Prostate gland (tissue), 2 donors: ENCODE results near the gene SH3GLB2.

Experiments
- POLR2A ChIP-seq: fragments of 450-650 bp; IDR thresholded peaks from one replicate; pipeline ENCODE4 v1.6.1; 2016; ENCODE audit warnings: antibody characterized with exemption, mild to moderate bottlenecking
- TF ChIP-seq, protein P1 (sequence below), 4 experiments: fragments of 200-600 bp in 2 of 4; fragments of 450-650 bp in 2 of 4; sonication (generic) in 2 of 4; IDR thresholded peaks; 1 replicate in 3 of 4; 2 replicates in 1 of 4; pipeline ENCODE4 v1.5.1; 2016 to 2019; ENCODE audit warnings: antibody characterized with exemption in 4 of 4, mild to moderate bottlenecking in 2 of 4, moderate library complexity in 2 of 4

DNA sequence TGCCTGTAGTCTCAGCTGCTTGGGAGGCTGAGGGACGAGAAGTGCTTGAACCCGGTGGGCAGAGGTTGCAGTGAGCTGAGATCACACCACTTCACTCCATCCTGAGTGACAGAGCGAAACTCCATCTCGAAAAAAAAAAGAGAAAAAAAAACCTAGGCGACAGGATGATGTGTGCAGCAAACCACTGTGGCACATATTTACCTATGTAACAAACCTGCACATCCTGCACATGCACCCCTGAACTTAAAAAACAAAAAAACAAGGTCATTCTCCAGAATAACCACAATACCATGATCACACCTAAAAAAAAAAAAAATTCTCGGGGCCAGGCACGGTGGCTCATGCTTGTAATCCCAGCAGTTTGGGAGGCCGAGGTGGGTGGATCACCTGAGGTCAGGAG, 45.3 kb upstream of the SH3GLB2 start:
- TF ChIP-seq, protein P1, sequence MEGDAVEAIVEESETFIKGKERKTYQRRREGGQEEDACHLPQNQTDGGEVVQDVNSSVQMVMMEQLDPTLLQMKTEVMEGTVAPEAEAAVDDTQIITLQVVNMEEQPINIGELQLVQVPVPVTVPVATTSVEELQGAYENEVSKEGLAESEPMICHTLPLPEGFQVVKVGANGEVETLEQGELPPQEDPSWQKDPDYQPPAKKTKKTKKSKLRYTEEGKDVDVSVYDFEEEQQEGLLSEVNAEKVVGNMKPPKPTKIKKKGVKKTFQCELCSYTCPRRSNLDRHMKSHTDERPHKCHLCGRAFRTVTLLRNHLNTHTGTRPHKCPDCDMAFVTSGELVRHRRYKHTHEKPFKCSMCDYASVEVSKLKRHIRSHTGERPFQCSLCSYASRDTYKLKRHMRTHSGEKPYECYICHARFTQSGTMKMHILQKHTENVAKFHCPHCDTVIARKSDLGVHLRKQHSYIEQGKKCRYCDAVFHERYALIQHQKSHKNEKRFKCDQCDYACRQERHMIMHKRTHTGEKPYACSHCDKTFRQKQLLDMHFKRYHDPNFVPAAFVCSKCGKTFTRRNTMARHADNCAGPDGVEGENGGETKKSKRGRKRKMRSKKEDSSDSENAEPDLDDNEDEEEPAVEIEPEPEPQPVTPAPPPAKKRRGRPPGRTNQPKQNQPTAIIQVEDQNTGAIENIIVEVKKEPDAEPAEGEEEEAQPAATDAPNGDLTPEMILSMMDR (IDR thresholded peaks at IDR 0.05): no peak
- TF ChIP-seq POLR2A: no peak
